Stimulated activated naive CD8-positive, alpha-beta T cell treated with anti-CD3 and anti-CD28 coated beads, Interleukin-15, Interleukin-2, amounts not matched to agents 100 U/mL and 50 U/mL, for 24 hours (primary cell): Measurements from ENCODE around the gene OR4B1.

Experiments used
- ATAC-seq: fragments of 150-1000 bp; cut with Tn5 transposase; one replicate; pipeline ENCODE4 v1.10.0; 2021
- DNase-seq: peaks from one replicate; pipeline ENCODE4 v3.0.0; 2021

The OR4B1 gene

GRCh38 chr11:48263423-48263911 is 46.9 kb downstream of the OR4B1 start, which contains the start of gene OR4X1:
OR4X1 (plus strand) TSS chr11:48263861; CDS start chr11:48263861, 0 bp downstream.
- DNase-seq (no peak), ATAC-seq (no peak)
